NCI-H510A (cell line): Measurements from ENCODE around the gene ARG2.
A peak's percentile ranks its signal among the peaks of the same experiment; 100 is the strongest.
"Not testable (repeated sequence)": the region's sequence is repeated elsewhere in the genome, so short reads cannot be mapped to it uniquely, and the experiment has no call there.

Experiments
- DNase-seq: peaks from one replicate; lab custom pipeline; 2025; lab: John Stamatoyannopoulos, UW

Gene ARG2

GRCh38 chr14:67586369-67586768 lies 33.4 kb upstream of the ARG2 start:
- DNase-seq = no peak

- DNase-seq = no peak
Observed at GRCh38 chr14:67589204-67589770, 30.4 kb upstream of the ARG2 start.

- DNase-seq = not testable (repeated sequence)
Observed at GRCh38 chr14:67593650-67594049, 26.1 kb upstream of the ARG2 start.

GRCh38 chr14:67595392-67595791 lies 24.3 kb upstream of the ARG2 start:
- DNase-seq = no peak

- peak; percentile 78 for DNase-seq
Observed at GRCh38 chr14:67599698-67600561, 19.8 kb upstream of the ARG2 start, which contains the start of gene PIGH. TSS of gene PIGH (minus strand) at chr14:67600268. CDS start at chr14:67600203, 65 bp downstream.

- not testable (repeated sequence) for DNase-seq
Observed at GRCh38 chr14:67600562-67600974, 19.2 kb upstream of the ARG2 start.

- no peak for DNase-seq
Observed at GRCh38 chr14:67602076-67602475, 17.6 kb upstream of the ARG2 start.

- no peak for DNase-seq
Observed at GRCh38 chr14:67602995-67603545, 16.6 kb upstream of the ARG2 start.

- no peak for DNase-seq
Observed at GRCh38 chr14:67607646-67608045, 12.1 kb upstream of the ARG2 start.

- no peak for DNase-seq
Observed at GRCh38 chr14:67609642-67610310, 9.9 kb upstream of the ARG2 start.

- DNase-seq = no peak
Observed at GRCh38 chr14:67610491-67610890, 9.2 kb upstream of the ARG2 start.

- DNase-seq = peak; percentile 30
Observed at GRCh38 chr14:67618617-67619063, 1.1 kb upstream of the ARG2 start.

GRCh38 chr14:67620217-67620785 lies 581 bp downstream of the ARG2 start:
- peak; percentile 20 for DNase-seq

GRCh38 chr14:67622675-67623074 lies 3.0 kb downstream of the ARG2 start:
- peak; percentile 35 for DNase-seq

- DNase-seq = peak; percentile 12
Observed at GRCh38 chr14:67623114-67623513, 3.4 kb downstream of the ARG2 start.

GRCh38 chr14:67626131-67626530 lies 6.4 kb downstream of the ARG2 start:
- not testable (repeated sequence) for DNase-seq

GRCh38 chr14:67627519-67627918 lies 7.8 kb downstream of the ARG2 start:
- DNase-seq = no peak

GRCh38 chr14:67630186-67630585 lies 10.5 kb downstream of the ARG2 start:
- DNase-seq = no peak

GRCh38 chr14:67630938-67631337 lies 11.2 kb downstream of the ARG2 start:
- DNase-seq = no peak

GRCh38 chr14:67633451-67634147 lies 13.9 kb downstream of the ARG2 start:
- DNase-seq = no peak

- DNase-seq = peak; percentile 49
Observed at GRCh38 chr14:67636361-67636919, 16.7 kb downstream of the ARG2 start.
